Activated T-cell treated with anti-CD3 and anti-CD28 coated beads, Interleukin-2, amount 50 U/mL, for 4 hours (primary cell): ENCODE data around the gene CFAP251. TPM values are rescaled to one million over a fixed set of nuclear protein-coding genes. Genes with fewer than 3 reads are reported as not detected.
"Not testable (repeated sequence)": the region's sequence is repeated elsewhere in the genome, so short reads cannot be mapped to it uniquely, and the experiment has no call there.

Experiments used
- ATAC-seq, 2 donors: fragments of 200-7000 bp; cut with Tn5 transposase; one replicate each; pipeline ENCODE4 v1.10.0; 2021
- DNase-seq: peaks from one replicate; pipeline ENCODE4 v3.0.0-alpha.2; 2020
- H3K27me3 Mint-ChIP-seq: one replicate; pipeline ENCODE4 v1.8.0; 2021; ENCODE audit warnings: low read depth, mixed read lengths
- H3K36me3 Mint-ChIP-seq: one replicate; pipeline ENCODE4 v1.8.0; 2022; ENCODE audit warnings: mixed read lengths; ENCODE audit not compliant: insufficient read depth
- H3K4me1 Mint-ChIP-seq: one replicate; pipeline ENCODE4 v1.8.0; 2021; ENCODE audit warnings: low read depth, mixed read lengths
- H3K4me3 Mint-ChIP-seq: one replicate; pipeline ENCODE4 v1.8.0; 2021; ENCODE audit warnings: mild to moderate bottlenecking, moderate library complexity, mixed read lengths
- H3K9me3 Mint-ChIP-seq: one replicate; pipeline ENCODE4 v1.8.0; 2021; ENCODE audit warnings: mixed read lengths
- total RNA-seq, 3 donors: library from RNA; stranded (reverse); gene quantifications; one replicate each; pipeline ENCODE4 v1.2.1, GENCODE V29; 2021

Gene CFAP251
- total RNA-seq: under 1 TPM; 0.46 to 0.82 (median 0.78) TPM

- DNase-seq (peak; percentile 95), ATAC-seq (peak; percentile 99 to 100)
- Mint-ChIP-seq H3K36me3 (peaks cover 7% of the 10 kb centered on the region), H3K4me3 (peak within 1 kb of the TSS; percentile 78), H3K4me1 (peaks cover 14% of the 10 kb centered on the region), H3K9me3 (no peaks in the 10 kb centered on the region), H3K27me3 (no peaks in the 10 kb centered on the region)
These were observed at the start of gene CFAP251 for GRCh38 chr12:121917950-121918678. Gene CFAP251, plus strand, starts transcription at chr12:121918592. Its CDS starts 2,714 bp downstream, at chr12:121921306.

GRCh38 chr12:121869229-121869628, 49.2 kb upstream of the CFAP251 start:
- not testable (repeated sequence) for H3K36me3 Mint-ChIP-seq, DNase-seq, H3K9me3 Mint-ChIP-seq, ATAC-seq, H3K4me3 Mint-ChIP-seq, H3K4me1 Mint-ChIP-seq, H3K27me3 Mint-ChIP-seq

GRCh38 chr12:121871467-121871866, 46.9 kb upstream of the CFAP251 start:
- no peak for ATAC-seq
- DNase-seq: no peak
- H3K4me1 Mint-ChIP-seq: no peaks in the 10 kb centered on the region
- no peak overlapping the region for H3K4me3 Mint-ChIP-seq
- no peaks in the 10 kb centered on the region for H3K36me3 Mint-ChIP-seq
- H3K9me3 Mint-ChIP-seq: no peaks in the 10 kb centered on the region
- H3K27me3 Mint-ChIP-seq: no peaks in the 10 kb centered on the region

GRCh38 chr12:121872546-121873215, 45.7 kb upstream of the CFAP251 start:
- Mint-ChIP-seq H3K4me1 (no peaks in the 10 kb centered on the region), H3K9me3 (no peaks in the 10 kb centered on the region), H3K36me3 (no peaks in the 10 kb centered on the region), H3K27me3 (no peaks in the 10 kb centered on the region), H3K4me3 (no peak overlapping the region)
- ATAC-seq: peak; percentile 56 to 58
- no peak for DNase-seq

GRCh38 chr12:121873216-121873569, 45.2 kb upstream of the CFAP251 start:
- no peak for ATAC-seq
- Mint-ChIP-seq H3K36me3 (no peaks in the 10 kb centered on the region), H3K27me3 (no peaks in the 10 kb centered on the region), H3K4me3 (no peak overlapping the region), H3K9me3 (no peaks in the 10 kb centered on the region), H3K4me1 (no peaks in the 10 kb centered on the region)
- DNase-seq: no peak

GRCh38 chr12:121874071-121874470, 44.3 kb upstream of the CFAP251 start:
- DNase-seq: no peak
- no peak for ATAC-seq
- H3K36me3 Mint-ChIP-seq: no peaks in the 10 kb centered on the region
- H3K9me3 Mint-ChIP-seq: no peaks in the 10 kb centered on the region
- no peak overlapping the region for H3K4me3 Mint-ChIP-seq
- no peaks in the 10 kb centered on the region for H3K27me3 Mint-ChIP-seq
- H3K4me1 Mint-ChIP-seq: no peaks in the 10 kb centered on the region

- Mint-ChIP-seq H3K4me1 (no peaks in the 10 kb centered on the region), H3K4me3 (no peak overlapping the region), H3K36me3 (no peaks in the 10 kb centered on the region), H3K27me3 (no peaks in the 10 kb centered on the region), H3K9me3 (no peaks in the 10 kb centered on the region)
- ATAC-seq: no peak
- DNase-seq: no peak
These were observed 42.8 kb upstream of the CFAP251 start for GRCh38 chr12:121875582-121875981.

GRCh38 chr12:121876080-121876447, 42.3 kb upstream of the CFAP251 start:
- DNase-seq, ATAC-seq, H3K4me3 Mint-ChIP-seq, H3K9me3 Mint-ChIP-seq, H3K36me3 Mint-ChIP-seq, H3K4me1 Mint-ChIP-seq, H3K27me3 Mint-ChIP-seq: not testable (repeated sequence)

- DNase-seq (no peak), ATAC-seq (no peak)
- H3K9me3 Mint-ChIP-seq: no peaks in the 10 kb centered on the region
- H3K4me1 Mint-ChIP-seq: peaks cover 2% of the 10 kb centered on the region
- H3K36me3 Mint-ChIP-seq: no peaks in the 10 kb centered on the region
- no peak overlapping the region for H3K4me3 Mint-ChIP-seq
- H3K27me3 Mint-ChIP-seq: no peaks in the 10 kb centered on the region
These were observed 35.1 kb upstream of the CFAP251 start for GRCh38 chr12:121883315-121883660.

- not testable (repeated sequence) for DNase-seq, ATAC-seq, H3K27me3 Mint-ChIP-seq, H3K9me3 Mint-ChIP-seq, H3K36me3 Mint-ChIP-seq, H3K4me3 Mint-ChIP-seq
- H3K4me1 Mint-ChIP-seq: peaks cover 18% of the 10 kb centered on the region
These were observed 33.3 kb upstream of the CFAP251 start for GRCh38 chr12:121885129-121885528.

GRCh38 chr12:121888083-121888477, 30.3 kb upstream of the CFAP251 start:
- Mint-ChIP-seq H3K9me3 (no peaks in the 10 kb centered on the region), H3K27me3 (peaks cover 1% of the 10 kb centered on the region), H3K36me3 (peaks cover 7% of the 10 kb centered on the region), H3K4me3 (peak overlapping the region; percentile 100), H3K4me1 (peaks cover 27% of the 10 kb centered on the region)
- no peak for DNase-seq
- no peak for ATAC-seq

- peaks cover 33% of the 10 kb centered on the region for H3K4me1 Mint-ChIP-seq
- H3K36me3 Mint-ChIP-seq: peaks cover 9% of the 10 kb centered on the region
- DNase-seq (peak; percentile 99), ATAC-seq (peak; percentile 95 to 96)
- peak within 1 kb of the TSS; percentile 100 for H3K4me3 Mint-ChIP-seq
- H3K9me3 Mint-ChIP-seq: no peaks in the 10 kb centered on the region
- H3K27me3 Mint-ChIP-seq: peaks cover 1% of the 10 kb centered on the region
These were observed 29.7 kb upstream of the CFAP251 start, which contains the start of gene PSMD9 for GRCh38 chr12:121888478-121889273. Gene PSMD9, plus strand, starts transcription at chr12:121888790. Its CDS starts 67 bp downstream, at chr12:121888857.

GRCh38 chr12:121889274-121889624, 29.1 kb upstream of the CFAP251 start:
- Mint-ChIP-seq H3K27me3 (peaks cover 1% of the 10 kb centered on the region), H3K9me3 (no peaks in the 10 kb centered on the region), H3K4me1 (peaks cover 39% of the 10 kb centered on the region), H3K36me3 (peaks cover 12% of the 10 kb centered on the region), H3K4me3 (peak overlapping the region; percentile 100)
- DNase-seq (no peak), ATAC-seq (no peak)

- DNase-seq, ATAC-seq, H3K27me3 Mint-ChIP-seq, H3K9me3 Mint-ChIP-seq: not testable (repeated sequence)
- peaks cover 43% of the 10 kb centered on the region for H3K4me1 Mint-ChIP-seq
- peaks cover 12% of the 10 kb centered on the region for H3K36me3 Mint-ChIP-seq
- peak overlapping the region; percentile 100 for H3K4me3 Mint-ChIP-seq
These were observed 28.7 kb upstream of the CFAP251 start for GRCh38 chr12:121889661-121890060.
